ENCODE measurements around the gene FRAT2.

The FRAT2 gene

GRCh38 chr10:97366572-97366971, 32.0 kb upstream of the FRAT2 start:
- FAIRE-seq (no peak), DNase-seq (ENCODE audit: insufficient read length) (no peak)

DNA sequence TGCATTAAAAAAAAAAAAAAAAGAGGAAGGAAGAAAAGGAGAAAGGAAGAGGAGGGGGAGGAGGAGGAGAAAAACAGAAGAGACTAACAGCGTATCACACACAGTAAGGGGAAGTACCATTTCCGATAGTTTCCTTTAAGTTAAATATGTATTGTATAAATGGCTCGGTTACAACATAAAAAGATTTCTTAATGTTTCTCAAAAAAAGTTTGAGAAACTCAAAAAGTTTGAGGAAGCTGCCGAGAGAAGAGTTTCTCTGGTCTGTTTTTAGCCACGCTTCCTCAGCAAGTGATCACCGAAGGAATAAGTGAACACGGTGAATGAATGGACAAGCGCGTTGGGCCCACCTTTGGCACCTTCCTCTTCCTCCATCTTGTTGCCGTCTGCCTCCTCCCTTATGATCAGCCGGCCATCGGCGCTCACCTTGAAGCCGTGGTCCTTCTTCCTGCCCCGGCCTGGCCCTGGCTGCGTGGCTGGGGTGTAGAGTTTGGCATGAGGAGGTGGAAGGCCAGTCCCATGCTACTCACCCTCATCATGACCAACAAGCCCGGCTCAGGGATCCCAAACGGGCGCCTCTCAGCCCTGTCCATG, 31.3 kb upstream of the FRAT2 start:
- DNase-seq (ENCODE audit: insufficient read length) (no peak), FAIRE-seq (no peak)
- no peak for TF ChIP-seq POLR2A (IDR thresholded peaks at IDR 0.05; ENCODE audit: low read depth, low read length)
- TF ChIP-seq POLR2AphosphoS5 (IDR thresholded peaks at IDR 0.05; ENCODE audit: low read depth, low read length), result no peak
- TF ChIP-seq TAF1 (IDR thresholded peaks at IDR 0.05; ENCODE audit: borderline replicate concordance, low read depth, low read length), result no peak

More at GRCh38 chr10:97366572-97366971, 32.0 kb upstream of the FRAT2 start:
- no peak for TF ChIP-seq POLR2A (IDR thresholded peaks at IDR 0.05; ENCODE audit: low read depth, low read length)
- no peak for TF ChIP-seq TAF1 (IDR thresholded peaks at IDR 0.05; ENCODE audit: borderline replicate concordance, low read depth, low read length)
- TF ChIP-seq POLR2AphosphoS5 (IDR thresholded peaks at IDR 0.05; ENCODE audit: low read depth, low read length), result no peak

DNA sequence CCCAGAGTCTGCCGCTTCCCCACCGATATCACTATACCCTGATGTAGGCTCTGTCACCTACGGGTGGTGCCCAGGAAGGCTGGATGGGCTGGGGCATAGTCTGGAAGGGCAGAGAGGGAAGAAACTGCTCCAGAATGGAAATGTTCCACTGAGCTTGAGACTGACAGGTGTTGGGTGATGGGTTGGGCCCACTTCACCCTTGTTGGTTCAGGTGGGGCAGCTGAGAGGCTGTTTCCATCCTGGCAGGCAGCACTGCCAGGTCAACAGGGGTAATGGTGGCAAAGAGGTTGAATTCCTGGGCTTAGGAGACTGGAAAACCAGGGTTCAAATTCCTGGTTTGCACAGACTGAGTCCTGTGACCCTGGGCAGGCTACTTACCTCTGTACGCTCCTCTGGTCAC, 28.5 kb upstream of the FRAT2 start:
- DNase-seq (ENCODE audit: insufficient read length), result no peak
- FAIRE-seq, result no peak
- TF ChIP-seq POLR2A (IDR thresholded peaks at IDR 0.05; ENCODE audit: low read depth, low read length) (no peak), TAF1 (IDR thresholded peaks at IDR 0.05; ENCODE audit: borderline replicate concordance, low read depth, low read length) (no peak), POLR2AphosphoS5 (IDR thresholded peaks at IDR 0.05; ENCODE audit: low read depth, low read length) (no peak)

- TF ChIP-seq POLR2A (IDR thresholded peaks at IDR 0.05; ENCODE audit: low read depth, low read length) (no peak), TAF1 (IDR thresholded peaks at IDR 0.05; ENCODE audit: borderline replicate concordance, low read depth, low read length) (no peak), POLR2AphosphoS5 (IDR thresholded peaks at IDR 0.05; ENCODE audit: low read depth, low read length) (no peak)
- no peak for FAIRE-seq
- no peak for DNase-seq (ENCODE audit: insufficient read length)
These were observed 27.9 kb upstream of the FRAT2 start for GRCh38 chr10:97362310-97363033.

GRCh38 chr10:97361537-97361901, 27.0 kb upstream of the FRAT2 start:
- no peak for TF ChIP-seq TAF1 (IDR thresholded peaks at IDR 0.05; ENCODE audit: borderline replicate concordance, low read depth, low read length)
- TF ChIP-seq POLR2A (IDR thresholded peaks at IDR 0.05; ENCODE audit: low read depth, low read length), result no peak
- TF ChIP-seq POLR2AphosphoS5 (IDR thresholded peaks at IDR 0.05; ENCODE audit: low read depth, low read length), result no peak
- FAIRE-seq (no peak), DNase-seq (ENCODE audit: insufficient read length) (no peak)

DNA sequence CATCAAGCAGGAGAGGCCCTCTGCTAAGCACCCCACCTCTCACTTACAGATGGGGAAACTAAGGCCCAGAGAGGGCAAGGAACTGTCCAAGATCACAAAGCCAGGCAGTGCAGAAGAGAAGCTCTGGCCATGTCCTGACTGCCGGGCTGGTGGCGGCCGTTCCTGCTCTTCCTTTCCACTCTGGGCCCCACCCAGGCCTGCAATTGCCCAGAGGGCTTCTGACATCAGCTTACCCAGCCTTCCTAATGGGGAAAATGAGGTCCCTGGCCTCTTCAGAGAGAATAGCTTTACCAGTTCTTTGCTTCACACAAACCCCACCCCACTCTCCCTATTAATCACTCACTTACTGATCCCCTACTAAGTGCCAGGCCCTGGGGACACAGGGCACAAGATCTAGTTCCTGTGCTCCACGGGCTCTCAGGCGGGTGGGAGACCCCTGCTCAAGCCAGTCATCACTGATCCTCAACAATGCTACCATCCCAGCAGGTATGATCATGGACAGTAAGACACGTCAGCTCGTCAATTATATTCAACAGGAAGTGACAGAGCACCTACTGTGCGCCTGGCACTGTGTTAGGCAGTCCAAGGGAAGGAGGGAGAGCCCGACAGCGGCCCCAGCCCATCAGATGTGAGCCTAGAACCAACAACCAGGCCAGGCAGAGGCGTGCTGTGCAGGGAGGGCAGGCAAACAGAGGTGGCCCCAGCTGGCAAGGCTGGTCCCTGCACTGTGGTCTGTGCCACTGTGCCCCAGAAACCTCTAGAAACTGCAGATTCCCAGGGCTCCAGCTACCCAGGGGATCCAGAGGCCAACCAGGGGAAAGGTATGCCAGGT, 26.4 kb upstream of the FRAT2 start:
- DNase-seq (ENCODE audit: insufficient read length) (no peak), FAIRE-seq (no peak)
- TF ChIP-seq POLR2AphosphoS5 (IDR thresholded peaks at IDR 0.05; ENCODE audit: low read depth, low read length) (no peak), POLR2A (IDR thresholded peaks at IDR 0.05; ENCODE audit: low read depth, low read length) (no peak), TAF1 (IDR thresholded peaks at IDR 0.05; ENCODE audit: borderline replicate concordance, low read depth, low read length) (no peak)

- no peak for DNase-seq (ENCODE audit: insufficient read length)
- no peak for FAIRE-seq
- TF ChIP-seq POLR2A (IDR thresholded peaks at IDR 0.05; ENCODE audit: low read depth, low read length) (no peak), POLR2AphosphoS5 (IDR thresholded peaks at IDR 0.05; ENCODE audit: low read depth, low read length) (no peak), TAF1 (IDR thresholded peaks at IDR 0.05; ENCODE audit: borderline replicate concordance, low read depth, low read length) (no peak)
These were observed 24.3 kb upstream of the FRAT2 start for GRCh38 chr10:97358781-97359180.

DNA sequence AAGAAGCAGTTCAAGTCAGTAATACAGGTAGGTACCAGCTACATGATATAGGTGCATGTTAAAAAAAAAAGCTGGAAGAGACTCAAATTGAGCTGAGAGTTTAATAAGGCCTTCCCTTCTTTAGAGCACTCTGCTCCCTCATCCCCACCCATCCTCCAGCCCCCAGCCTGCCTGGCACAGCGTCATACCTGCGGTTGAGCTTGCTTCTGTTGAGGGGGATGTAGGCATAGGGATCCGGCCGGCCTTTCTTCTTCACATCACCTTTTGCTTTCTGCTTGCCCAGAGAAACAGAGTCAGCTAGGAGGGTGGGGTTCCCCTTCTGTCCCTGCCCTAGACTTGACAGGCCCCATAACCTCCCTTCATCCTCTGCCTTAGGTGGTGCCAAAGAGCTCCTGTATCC, 23.8 kb upstream of the FRAT2 start:
- FAIRE-seq (no peak), DNase-seq (ENCODE audit: insufficient read length) (no peak)
- TF ChIP-seq TAF1 (IDR thresholded peaks at IDR 0.05; ENCODE audit: borderline replicate concordance, low read depth, low read length), result no peak
- TF ChIP-seq POLR2A (IDR thresholded peaks at IDR 0.05; ENCODE audit: low read depth, low read length), result no peak
- no peak for TF ChIP-seq POLR2AphosphoS5 (IDR thresholded peaks at IDR 0.05; ENCODE audit: low read depth, low read length)

- FAIRE-seq (no peak), DNase-seq (ENCODE audit: insufficient read length) (no peak)
- no peak for TF ChIP-seq TAF1 (IDR thresholded peaks at IDR 0.05; ENCODE audit: borderline replicate concordance, low read depth, low read length)
- no peak for TF ChIP-seq POLR2A (IDR thresholded peaks at IDR 0.05; ENCODE audit: low read depth, low read length)
- no peak for TF ChIP-seq POLR2AphosphoS5 (IDR thresholded peaks at IDR 0.05; ENCODE audit: low read depth, low read length)
These were observed 22.4 kb upstream of the FRAT2 start for GRCh38 chr10:97356918-97357317.

- FAIRE-seq, result no peak
- DNase-seq (ENCODE audit: insufficient read length), result no peak
- TF ChIP-seq TAF1 (IDR thresholded peaks at IDR 0.05; ENCODE audit: borderline replicate concordance, low read depth, low read length) (no peak), POLR2AphosphoS5 (IDR thresholded peaks at IDR 0.05; ENCODE audit: low read depth, low read length) (no peak), POLR2A (IDR thresholded peaks at IDR 0.05; ENCODE audit: low read depth, low read length) (no peak)
These were observed 21.9 kb upstream of the FRAT2 start for GRCh38 chr10:97356318-97356914.

DNA sequence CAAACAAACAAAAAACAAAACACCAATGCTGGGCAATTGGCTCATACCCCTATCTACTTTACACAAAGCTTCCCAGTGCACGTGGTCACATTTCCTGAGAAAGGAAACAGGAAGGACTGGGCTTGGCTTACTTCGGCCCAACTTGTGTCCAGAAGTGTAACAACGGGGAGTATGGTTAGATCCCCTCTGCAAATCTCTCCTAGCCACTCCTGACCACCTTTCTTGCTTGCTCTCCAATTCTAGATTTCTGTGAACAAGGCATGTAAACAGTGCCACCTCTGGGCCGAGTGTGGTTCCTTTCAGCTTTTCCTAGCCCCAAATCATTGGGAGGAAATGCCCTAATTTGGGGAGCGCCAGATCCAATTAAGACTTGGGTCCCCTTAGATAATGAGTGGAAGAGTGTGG, 21.0 kb upstream of the FRAT2 start:
- no peak for TF ChIP-seq POLR2A (IDR thresholded peaks at IDR 0.05; ENCODE audit: low read depth, low read length)
- TF ChIP-seq TAF1 (IDR thresholded peaks at IDR 0.05; ENCODE audit: borderline replicate concordance, low read depth, low read length), result no peak
- TF ChIP-seq POLR2AphosphoS5 (IDR thresholded peaks at IDR 0.05; ENCODE audit: low read depth, low read length), result no peak
- FAIRE-seq (no peak), DNase-seq (ENCODE audit: insufficient read length) (no peak)

All from GM12892 (cell line).